AG09319 (cell line): ENCODE data around the gene MACROH2A1.

Experiments
- DNase-seq: peaks from one replicate; pipeline ENCODE4 v3.0.0-alpha.2; 2010; ENCODE audit warnings: low read depth; ENCODE audit errors: extremely low read depth
- CTCF ChIP-seq: IDR thresholded peaks from 2 replicates; pipeline ENCODE4 v1.5.1; 2011; ENCODE audit warnings: low read depth, mild to moderate bottlenecking, inconsistent platforms, low read length, moderate library complexity

Gene MACROH2A1

DNA sequence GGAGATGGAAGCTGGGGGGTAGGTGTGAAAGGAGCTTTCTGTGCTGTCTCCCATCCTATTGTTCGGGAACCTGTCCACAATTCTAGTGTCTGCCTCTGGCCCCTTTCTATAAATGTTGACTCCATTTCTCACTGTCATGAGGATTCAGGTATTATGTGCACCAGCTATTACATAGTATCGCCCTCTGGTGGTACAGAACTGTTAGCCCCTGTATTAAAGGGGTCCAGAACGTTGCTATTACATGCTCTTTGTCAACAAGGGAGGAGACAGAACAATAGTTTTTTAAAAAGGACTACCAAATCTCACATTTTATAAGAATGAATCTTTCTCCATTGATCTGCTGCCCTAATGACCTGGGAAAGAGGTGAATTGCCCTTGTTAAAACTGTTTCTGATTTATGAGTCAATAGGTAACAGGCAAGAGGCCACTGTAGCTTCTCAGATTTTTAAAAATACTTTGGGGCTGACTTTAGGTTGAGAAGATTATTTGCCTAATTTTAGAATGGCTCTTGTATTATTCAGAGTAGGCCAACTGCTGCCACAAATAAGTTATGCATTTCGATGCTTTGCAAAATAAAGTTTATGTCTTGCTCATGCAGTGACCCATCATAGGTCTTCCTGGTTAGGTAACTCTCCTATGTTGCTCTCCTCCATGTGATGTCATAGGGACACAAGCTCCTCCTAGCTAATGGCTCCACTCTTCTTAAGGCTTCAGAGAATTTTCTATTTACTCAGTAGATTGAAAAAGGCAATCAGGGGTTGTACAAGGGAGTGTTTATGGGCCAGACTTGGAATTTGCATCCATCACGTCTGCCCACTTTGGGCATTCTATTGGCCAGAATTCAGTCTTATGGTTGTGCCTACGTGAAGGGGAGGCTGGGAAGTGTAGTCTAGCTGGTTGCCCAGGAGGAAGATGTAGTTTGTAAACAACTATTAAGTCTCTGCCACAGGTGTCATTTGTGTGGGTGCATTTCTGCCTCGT, 27.4 kb upstream of the MACROH2A1 start:
- TF ChIP-seq CTCF: peak; percentile 78
- no peak for DNase-seq

- no peak for DNase-seq
- TF ChIP-seq CTCF: no peak
Measured at GRCh38 chr5:135425641-135426040, 26.6 kb upstream of the MACROH2A1 start.

DNA sequence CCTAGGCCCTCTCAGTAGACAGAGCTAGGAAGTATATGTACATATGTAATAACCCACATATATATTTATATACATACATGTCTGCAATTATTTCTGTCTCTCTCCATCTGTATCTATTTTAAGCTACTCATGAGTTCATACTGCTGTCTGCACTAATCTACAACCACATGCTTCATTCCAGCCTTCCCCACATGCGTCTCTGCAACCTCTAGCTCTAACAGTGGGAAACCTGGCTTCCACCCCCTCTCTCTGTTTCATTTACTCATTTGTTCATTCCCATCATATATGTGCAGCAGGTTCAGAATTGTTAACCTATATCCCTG, 24.8 kb upstream of the MACROH2A1 start:
- no peak for DNase-seq
- no peak for TF ChIP-seq CTCF

GRCh38 chr5:135423146-135423845, 24.3 kb upstream of the MACROH2A1 start:
- no peak for DNase-seq
- no peak for TF ChIP-seq CTCF

DNA sequence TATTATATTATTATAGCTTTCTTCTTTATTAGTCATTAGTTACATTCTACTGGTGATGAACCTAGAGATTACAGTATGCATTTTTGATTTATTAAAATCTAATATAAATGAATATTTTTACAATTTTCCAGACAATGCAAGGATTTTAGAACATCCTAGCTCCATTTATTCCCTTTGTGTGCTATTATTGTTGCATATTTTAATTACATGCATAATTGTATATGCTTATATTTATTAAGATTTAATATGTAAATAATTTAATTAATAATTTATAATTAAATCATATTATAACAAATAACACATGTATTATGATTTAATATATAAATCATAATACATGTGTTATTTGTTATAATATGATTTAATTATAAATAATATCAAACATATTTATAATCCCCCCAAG, 23.4 kb upstream of the MACROH2A1 start:
- TF ChIP-seq CTCF: no peak
- DNase-seq: no peak

DNA sequence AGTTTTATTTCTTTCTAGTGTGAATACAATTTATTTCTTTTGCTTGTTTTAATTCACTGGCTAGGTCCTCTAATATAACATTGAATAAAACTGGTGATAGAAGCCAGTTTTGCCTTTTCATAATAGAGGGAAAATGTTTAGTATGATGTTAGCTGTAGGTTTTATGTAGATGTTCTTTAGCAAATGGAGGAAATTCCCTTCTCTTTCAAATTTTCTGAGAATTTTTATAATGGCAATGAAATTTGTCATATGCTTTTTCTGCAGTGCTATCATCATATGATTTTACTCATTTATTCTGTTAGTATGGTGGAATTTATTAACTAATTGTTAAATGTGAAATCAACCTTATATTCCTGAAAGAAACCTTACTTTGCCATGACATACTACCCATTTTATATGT, 18.1 kb upstream of the MACROH2A1 start:
- TF ChIP-seq CTCF: no peak
- no peak for DNase-seq

DNA sequence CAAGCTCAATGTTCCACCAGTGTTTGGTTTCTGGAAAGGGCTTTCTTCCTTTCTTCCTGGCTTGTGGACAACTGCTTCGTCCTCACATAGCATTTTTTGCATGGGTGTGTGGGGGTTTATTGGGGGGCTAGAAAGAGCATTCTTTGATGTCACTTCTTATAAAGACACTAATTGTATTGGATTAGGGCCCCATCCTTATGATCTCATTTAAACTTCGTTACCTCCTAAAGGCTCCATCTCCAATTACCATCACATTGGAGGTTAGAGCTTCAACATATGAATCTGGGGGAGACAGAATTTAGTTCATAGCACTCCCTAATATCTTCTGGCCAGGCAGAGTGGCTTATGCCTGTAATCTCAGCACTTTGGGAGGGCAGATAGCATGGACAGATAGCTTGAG, 6.1 kb upstream of the MACROH2A1 start:
- no peak for DNase-seq
- TF ChIP-seq CTCF: no peak
